Suprapubic skin (tissue), 3 donors: ENCODE results near the gene CRELD1.

Source experiments
- EP300 ChIP-seq: sonication (generic); formaldehyde crosslinking; IDR thresholded peaks from one replicate; pipeline ENCODE4 v1.6.1; 2017; ENCODE audit warnings: antibody characterized with exemption
- TF ChIP-seq, protein P1 (sequence below), 2 donors: fragments of 200-600 bp in 1 of 2; fragments of 450-650 bp in 1 of 2; sonication (generic) in 1 of 2; IDR thresholded peaks; one replicate each; pipeline ENCODE4 v1.5.1; 2016 to 2019; ENCODE audit warnings: antibody characterized with exemption in 2 of 2, mild to moderate bottlenecking in 1 of 2, moderate library complexity in 1 of 2

DNA sequence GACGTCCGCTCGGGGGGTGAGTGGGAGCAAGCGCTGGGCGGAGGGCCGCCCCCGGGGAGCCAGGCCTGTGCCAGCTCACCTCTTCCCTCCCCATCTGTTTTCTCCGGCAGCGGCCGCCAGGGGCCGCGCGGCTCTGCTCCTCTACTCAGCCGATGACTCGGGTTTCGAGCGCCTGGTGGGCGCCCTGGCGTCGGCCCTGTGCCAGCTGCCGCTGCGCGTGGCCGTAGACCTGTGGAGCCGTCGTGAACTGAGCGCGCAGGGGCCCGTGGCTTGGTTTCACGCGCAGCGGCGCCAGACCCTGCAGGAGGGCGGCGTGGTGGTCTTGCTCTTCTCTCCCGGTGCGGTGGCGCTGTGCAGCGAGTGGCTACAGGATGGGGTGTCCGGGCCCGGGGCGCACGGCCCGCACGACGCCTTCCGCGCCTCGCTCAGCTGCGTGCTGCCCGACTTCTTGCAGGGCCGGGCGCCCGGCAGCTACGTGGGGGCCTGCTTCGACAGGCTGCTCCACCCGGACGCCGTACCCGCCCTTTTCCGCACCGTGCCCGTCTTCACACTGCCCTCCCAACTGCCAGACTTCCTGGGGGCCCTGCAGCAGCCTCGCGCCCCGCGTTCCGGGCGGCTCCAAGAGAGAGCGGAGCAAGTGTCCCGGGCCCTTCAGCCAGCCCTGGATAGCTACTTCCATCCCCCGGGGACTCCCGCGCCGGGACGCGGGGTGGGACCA lies 632 bp upstream of the CRELD1 start:
- TF ChIP-seq, protein P1, sequence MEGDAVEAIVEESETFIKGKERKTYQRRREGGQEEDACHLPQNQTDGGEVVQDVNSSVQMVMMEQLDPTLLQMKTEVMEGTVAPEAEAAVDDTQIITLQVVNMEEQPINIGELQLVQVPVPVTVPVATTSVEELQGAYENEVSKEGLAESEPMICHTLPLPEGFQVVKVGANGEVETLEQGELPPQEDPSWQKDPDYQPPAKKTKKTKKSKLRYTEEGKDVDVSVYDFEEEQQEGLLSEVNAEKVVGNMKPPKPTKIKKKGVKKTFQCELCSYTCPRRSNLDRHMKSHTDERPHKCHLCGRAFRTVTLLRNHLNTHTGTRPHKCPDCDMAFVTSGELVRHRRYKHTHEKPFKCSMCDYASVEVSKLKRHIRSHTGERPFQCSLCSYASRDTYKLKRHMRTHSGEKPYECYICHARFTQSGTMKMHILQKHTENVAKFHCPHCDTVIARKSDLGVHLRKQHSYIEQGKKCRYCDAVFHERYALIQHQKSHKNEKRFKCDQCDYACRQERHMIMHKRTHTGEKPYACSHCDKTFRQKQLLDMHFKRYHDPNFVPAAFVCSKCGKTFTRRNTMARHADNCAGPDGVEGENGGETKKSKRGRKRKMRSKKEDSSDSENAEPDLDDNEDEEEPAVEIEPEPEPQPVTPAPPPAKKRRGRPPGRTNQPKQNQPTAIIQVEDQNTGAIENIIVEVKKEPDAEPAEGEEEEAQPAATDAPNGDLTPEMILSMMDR (IDR thresholded peaks at IDR 0.05), result peak; percentile 51 to 77
- no peak for TF ChIP-seq EP300
